Endothelial cell of umbilical vein (primary cell): ENCODE measurements around the gene ITSN1.

ENCODE experiments used
- CTCF ChIP-seq, 2 donors: IDR thresholded peaks; 1 replicate in 1 of 2; 2 replicates in 1 of 2; pipeline ENCODE4 v1.5.1; 2011; ENCODE audit warnings: low read length in 2 of 2, mild to moderate bottlenecking in 2 of 2, moderate library complexity in 2 of 2, control low read depth in 1 of 2, inconsistent platforms in 1 of 2, low read depth in 1 of 2; ENCODE audit not compliant: insufficient read depth in 1 of 2; ENCODE audit errors: extremely low read depth in 1 of 2
- EZH2 ChIP-seq: IDR thresholded peaks from 2 replicates; pipeline ENCODE4 v1.6.1; 2012; ENCODE audit warnings: borderline replicate concordance, low read depth, mild to moderate bottlenecking, moderate library complexity, low read length, inconsistent platforms; ENCODE audit not compliant: severe bottlenecking
- MAX ChIP-seq: IDR thresholded peaks from 2 replicates; pipeline ENCODE4 v1.6.1; 2011; ENCODE audit not compliant: insufficient read depth, insufficient read length
- POLR2A ChIP-seq: IDR thresholded peaks from 2 replicates; pipeline ENCODE4 v1.6.1; 2012; ENCODE audit warnings: low read depth, mild to moderate bottlenecking, control low read depth, low read length
- POLR2AphosphoS5 ChIP-seq: IDR thresholded peaks from 2 replicates; pipeline ENCODE4 v1.6.1; 2012; ENCODE audit warnings: low read depth, mild to moderate bottlenecking, control low read depth, low read length, moderate library complexity; ENCODE audit not compliant: insufficient read depth

GRCh38 chr21:33760641-33761440 lies 118.5 kb downstream of the ITSN1 start:
- TF ChIP-seq CTCF (IDR thresholded peaks at IDR 0.05; ENCODE audit: extremely low read depth in 1 of 2, insufficient read depth in 1 of 2, low read depth in 1 of 2, low read length in 2 of 2) (no peak), POLR2A (no peak), EZH2 (no peak), POLR2AphosphoS5 (no peak), MAX (no peak)
